K562 (cell line): ENCODE data around the gene COL26A1. TPM values are rescaled to one million over a fixed set of nuclear protein-coding genes. Genes with fewer than 3 reads are reported as not detected.
A peak's percentile ranks its signal among the peaks of the same experiment; 100 is the strongest.

Source experiments
- ATAC-seq: fragments of 200-7000 bp; cut with Tn5 transposase; 3 replicates; pipeline ENCODE4 v1.9.1; 2020; ENCODE audit warnings: moderate library complexity
- BruUV-seq: library from RNA; stranded (reverse); fragments of 400-500 nt; replicated peaks from 2 replicates; lab custom pipeline; 2021; lab: Mats Ljungman, UMichigan
- CTCF ChIA-PET: fragments of 300-600 bp; formaldehyde crosslinking; extraction: SDS; loops from one replicate; lab custom pipeline; 2021; ENCODE audit warnings: low intra/inter-chr PET ratio; lab: Yijun Ruan, JAX
- POLR2A ChIA-PET: fragments of 300-600, 350-650 bp; sonication (Branson Sonifier 250); formaldehyde crosslinking; extraction: SDS; loops from one replicate; lab custom pipeline; 2021; ENCODE audit warnings: antibody characterized with exemption, inconsistent platforms; lab: Yijun Ruan, JAX
- DNase-seq, 4 experiments: peaks; one replicate each; pipeline versions ENCODE4 v3.0.0 to v3.0.0-alpha.2; 2011 to 2018; ENCODE audit warnings: low spot score in 3 of 4, mixed read lengths in 3 of 4; ENCODE audit errors: extremely low read depth in 1 of 4
- FAIRE-seq: peaks from 2 replicates; lab custom pipeline; 2011; peaks lifted over from hg19 to GRCh38; lab: Jason Lieb, UNC
- H2AFZ ChIP-seq: 2 replicates; pipeline ENCODE4 v1.6.0; 2011; ENCODE audit warnings: low read depth, low read length, control low read depth, inconsistent platforms
- H3K27ac ChIP-seq: fragments of 200-600 bp; 3 replicates; pipeline ENCODE4 v1.8.0; 2011; ENCODE audit warnings: low read depth, mild to moderate bottlenecking, control low read depth, inconsistent platforms, low read length, moderate library complexity, mixed read lengths; ENCODE audit errors: extremely low read depth
- H3K27me3 ChIP-seq, 2 experiments: fragments of 300-600 bp in 1 of 2; 2 replicates in 1 of 2; 3 replicates in 1 of 2; pipeline versions ENCODE4 v1.6.0 to v1.8.0; 2011; ENCODE audit warnings: inconsistent platforms in 2 of 2, low read length in 2 of 2, mild to moderate bottlenecking in 1 of 2, mixed read lengths in 1 of 2, moderate library complexity in 1 of 2; ENCODE audit not compliant: control insufficient read depth in 2 of 2, insufficient read depth in 2 of 2
- H3K36me3 ChIP-seq: fragments of 300-600 bp; 3 replicates; pipeline ENCODE4 v1.8.0; 2011; ENCODE audit warnings: mild to moderate bottlenecking, low read length, inconsistent platforms; ENCODE audit not compliant: control insufficient read depth, insufficient read depth
- H3K4me1 ChIP-seq, 2 experiments: fragments of 200-600 bp in 1 of 2; replicated peaks in 1 of 2; 2 replicates in 1 of 2; 3 replicates in 1 of 2; pipeline versions ENCODE4 v1.5.1 to v1.8.0; 2011; ENCODE audit warnings: inconsistent platforms in 2 of 2, low read length in 2 of 2, mild to moderate bottlenecking in 1 of 2, mixed read lengths in 1 of 2, moderate library complexity in 1 of 2; ENCODE audit not compliant: control insufficient read depth in 2 of 2, insufficient read depth in 2 of 2
- H3K4me2 ChIP-seq: 2 replicates; pipeline ENCODE4 v1.6.1; 2011; ENCODE audit warnings: low read length, control low read depth, inconsistent platforms, mixed read lengths; ENCODE audit not compliant: insufficient read depth
- H3K4me3 ChIP-seq: fragments of 200-600 bp; sonication (generic), shearing (Covaris generic); 2 replicates; pipeline ENCODE4 v1.5.1; 2016; ENCODE audit warnings: control low read depth, inconsistent platforms
- H3K79me2 ChIP-seq: fragments of 200-600 bp; 3 replicates; pipeline ENCODE4 v1.8.0; 2011; ENCODE audit warnings: low read length, inconsistent platforms; ENCODE audit not compliant: control insufficient read depth, insufficient read depth
- H3K9ac ChIP-seq, 2 experiments: 2 replicates each; pipeline versions ENCODE4 v1.6.0 to v1.6.1; 2011; ENCODE audit warnings: low read depth in 2 of 2, low read length in 2 of 2, control low read depth in 1 of 2, inconsistent platforms in 1 of 2, mild to moderate bottlenecking in 1 of 2, mixed read lengths in 1 of 2; ENCODE audit not compliant: insufficient read depth in 1 of 2
- H3K9me1 ChIP-seq: one replicate; pipeline ENCODE4 v1.6.0; 2011; ENCODE audit warnings: inconsistent platforms, mild to moderate bottlenecking, low read length, moderate library complexity; ENCODE audit not compliant: control insufficient read depth, insufficient read depth
- H3K9me3 ChIP-seq: replicated peaks from 2 replicates; pipeline ENCODE4 v1.5.1; 2011; ENCODE audit warnings: low read depth, low read length, inconsistent platforms; ENCODE audit not compliant: control insufficient read depth, insufficient read depth
- H4K20me1 ChIP-seq: replicated peaks from 2 replicates; pipeline ENCODE4 v1.6.1; 2011; ENCODE audit warnings: low read length, inconsistent platforms, mixed read lengths; ENCODE audit not compliant: control insufficient read depth, insufficient read depth
- CTBP1 ChIP-seq: fragments of 450-650 bp; IDR thresholded peaks from 2 replicates; pipeline ENCODE4 v1.6.1; 2016; ENCODE audit warnings: borderline replicate concordance
- RBM25 ChIP-seq: fragments of 200-400 bp; formaldehyde crosslinking; IDR thresholded peaks from 2 replicates; pipeline ENCODE4 v1.6.1; 2018; ENCODE audit warnings: low read length, low read depth, moderate library complexity; ENCODE audit not compliant: severe bottlenecking
- WGBS: fragments of 100-300 bp; shearing (Covaris generic); methylation state at CpG from one replicate; pipeline ENCODE4 v1.1.6; 2016; ENCODE audit warnings: low coverage, mixed read lengths; ENCODE audit not compliant: insufficient coverage; ENCODE audit errors: missing lambda C conversion rate; 5-methylcytosine and 5-hydroxymethylcytosine counted together
- in situ Hi-C: fragments of 300-500 bp; cut with MboI; formaldehyde crosslinking; loops from 4 replicates; pipeline ENCODE4 v1.15.0; 2018; ENCODE audit warnings: inconsistent platforms, mixed read lengths
- intact Hi-C: fragments of 100-400 bp; cut with micrococcal nuclease; formaldehyde crosslinking; loops from 2 replicates; pipeline ENCODE4 v1.14.2; 2022
- polyA plus RNA-seq, 8 experiments: library from polyadenylated mRNA; depleted of rRNA in 4 of 8; stranded (reverse) in 5 of 8; unstranded in 3 of 8; fragments of >200 nt; fragmentation: Nextera tagmentation in 2 of 8; fragmentation: Illumina TruSeq in 1 of 8; extraction: Ambion mirVana in 2 of 8; extraction: Trizol in 1 of 8; gene quantifications; 2 replicates each; pipeline versions ENCODE4 v1.2.1 to v1.2.3, GENCODE V29; 2011 to 2014; ENCODE audit warnings: inconsistent platforms in 1 of 8, missing spikeins in 1 of 8
- total RNA-seq, 7 experiments: library from RNA; depleted of rRNA in 6 of 7; stranded (reverse); fragments of >200 nt in 6 of 7; fragmentation: Illumina TruSeq in 2 of 7; extraction: Trizol in 2 of 7; gene quantifications; 2 replicates each; pipeline versions ENCODE4 v1.2.1 to v1.2.3, GENCODE V29; 2011 to 2021; ENCODE audit warnings: low replicate concordance in 1 of 7

The COL26A1 gene
- total and polyA plus RNA-seq, 9 of the 15 experiments (the other 6 are each of a cell fraction or from before 2014, with no cell fraction given), result 0.04 to 0.39 (median 0.07) TPM; not detected in 5

- FAIRE-seq (no peak), ATAC-seq (no peak), DNase-seq (no peak)
- H4K20me1 ChIP-seq, result peaks cover 12% of the 10 kb centered on the region
- no peaks in the 10 kb centered on the region for H3K79me2 ChIP-seq
- H3K36me3 ChIP-seq, result no peaks in the 10 kb centered on the region
- TF ChIP-seq CTBP1, result no peak
- peak; percentile 8 for TF ChIP-seq RBM25
- WGBS, result 13% methylated on average over 5 of the region's 5 CpGs
- H3K9ac ChIP-seq, result no peak overlapping the region
- H3K4me1 ChIP-seq, result peaks cover 3 to 23% of the 10 kb centered on the region in 2 experiments; a peak in 4 of 5 replicates
- ChIA-PET CTCF (interaction anchor here (0.6 kb wide), 1 partner anchor 332 kb away, joined by 4 read pairs; no protein-coding TSS in a partner anchor), POLR2A (interaction anchor here (1.0 kb wide), 1 partner anchor 9 kb away, joined by 6 read pairs; no protein-coding TSS in a partner anchor)
- no TSS peak for BruUV-seq
- no peaks in the 10 kb centered on the region for H3K9me3 ChIP-seq
- in situ Hi-C loops (no loop called here), intact Hi-C loops (loop anchor here (10.0 kb wide), 1 partner anchor 845 kb away; the partner anchor contains the start of gene PRKRIP1)
- H3K27ac ChIP-seq, result no peak overlapping the region
- H3K27me3 ChIP-seq, result peaks cover 10 to 33% of the 10 kb centered on the region in 2 experiments; a peak in 3 of 5 replicates
- H3K4me2 ChIP-seq, result no peak overlapping the region
- H3K9me1 ChIP-seq, result no peaks in the 10 kb centered on the region
- no peak overlapping the region for H2AFZ ChIP-seq
- H3K4me3 ChIP-seq, result no peak overlapping the region
Measured at GRCh38 chr7:101549734-101550133, 187.1 kb downstream of the COL26A1 start.
